ENCODE data around the gene FAM162A. TPM values are rescaled to one million over a fixed set of nuclear protein-coding genes. Genes with fewer than 3 reads are reported as not detected.
A peak's percentile ranks its signal among the peaks of the same experiment; 100 is the strongest.

The FAM162A gene
- total and polyA plus RNA-seq, 9 of the 15 experiments (the other 6 are each of a cell fraction or from before 2014, with no cell fraction given), result 37.5 to 211 (median 101) TPM

GRCh38 chr3:122414391-122414790 is 30.4 kb downstream of the FAM162A start (continued):
- TF ChIP-seq, protein P1, sequence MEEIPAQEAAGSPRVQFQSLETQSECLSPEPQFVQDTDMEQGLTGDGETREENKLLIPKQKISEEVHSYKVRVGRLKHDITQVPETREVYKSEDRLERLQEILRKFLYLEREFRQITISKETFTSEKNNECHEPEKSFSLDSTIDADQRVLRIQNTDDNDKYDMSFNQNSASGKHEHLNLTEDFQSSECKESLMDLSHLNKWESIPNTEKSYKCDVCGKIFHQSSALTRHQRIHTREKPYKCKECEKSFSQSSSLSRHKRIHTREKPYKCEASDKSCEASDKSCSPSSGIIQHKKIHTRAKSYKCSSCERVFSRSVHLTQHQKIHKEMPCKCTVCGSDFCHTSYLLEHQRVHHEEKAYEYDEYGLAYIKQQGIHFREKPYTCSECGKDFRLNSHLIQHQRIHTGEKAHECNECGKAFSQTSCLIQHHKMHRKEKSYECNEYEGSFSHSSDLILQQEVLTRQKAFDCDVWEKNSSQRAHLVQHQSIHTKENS (CRISPR knock-in tag; IDR thresholded peaks at IDR 0.05), result no peak
- TF ChIP-seq KAT8 (IDR thresholded peaks at IDR 0.05; ENCODE audit: low read depth), result no peak
- no peak for TF ChIP-seq ZBTB1 (CRISPR knock-in tag; IDR thresholded peaks at IDR 0.05; ENCODE audit: borderline replicate concordance, low read depth)
- no peak for TF ChIP-seq ZNF239 (CRISPR knock-in tag; IDR thresholded peaks at IDR 0.05)
- no peak for TF ChIP-seq CAMTA2 (CRISPR knock-in tag; conservative IDR thresholded peaks at IDR 0.05)
- TF ChIP-seq SRF (CRISPR knock-in tag; IDR thresholded peaks at IDR 0.05), result no peak
- TF ChIP-seq U2AF1 (optimal IDR thresholded peaks at IDR 0.05; ENCODE audit: low read depth, low read length), result no peak
- TF ChIP-seq ADNP (tag; IDR thresholded peaks at IDR 0.05), result no peak
- TF ChIP-seq ZFP36 (IDR thresholded peaks at IDR 0.05; ENCODE audit: low read depth, low read length, partially characterized antibody), result no peak
- no peak for TF ChIP-seq ZNF707 (CRISPR knock-in tag; conservative IDR thresholded peaks at IDR 0.05)

DNA sequence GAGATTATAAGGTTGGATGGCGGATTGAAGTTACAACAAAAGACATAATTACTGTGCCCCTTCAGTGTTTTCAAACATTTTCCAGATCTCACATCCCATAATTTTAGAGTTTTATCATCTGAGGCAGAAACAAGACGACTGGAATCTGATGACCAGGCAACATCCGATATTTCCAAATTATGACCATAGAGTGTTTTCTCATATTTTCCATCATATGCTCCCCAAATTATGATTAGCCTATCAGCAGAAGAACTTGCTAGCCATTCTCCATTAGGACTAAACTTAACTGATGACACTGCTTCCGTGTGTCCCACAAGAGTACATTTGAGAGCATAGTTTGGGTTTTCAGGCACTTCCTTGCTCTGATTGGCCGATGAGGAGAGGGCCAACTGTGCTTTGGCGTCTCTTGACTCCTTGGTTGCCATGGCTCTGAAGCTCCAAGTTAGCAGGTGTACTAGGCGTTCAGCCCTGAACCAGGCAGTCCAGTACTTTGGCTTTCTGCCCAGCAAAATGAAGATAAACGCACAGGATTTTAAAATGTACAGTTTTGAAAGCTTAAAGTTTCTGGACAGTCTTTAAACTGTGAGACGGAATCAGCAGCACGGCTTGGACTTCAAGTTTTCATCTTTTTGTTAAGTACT is 31.2 kb downstream of the FAM162A start:
- Histone ChIP-seq H3K4me1 (replicated peaks in 1 of 2; ENCODE audit: control insufficient read depth in 2 of 2, insufficient read depth in 2 of 2, low read length in 2 of 2) (peaks cover 0 to 4% of the 10 kb centered on the region in 2 experiments; a peak in 2 of 5 replicates), H3K27ac (ENCODE audit: extremely low read depth, low read depth, low read length) (peak overlapping the region; percentile 90), H3K4me2 (ENCODE audit: insufficient read depth, low read length) (peak overlapping the region; percentile 90), H3K36me3 (ENCODE audit: control insufficient read depth, insufficient read depth, low read length) (peaks cover 33% of the 10 kb centered on the region; the same call in 2 of the 3 replicates), H3K9me3 (replicated peaks; ENCODE audit: control insufficient read depth, insufficient read depth, low read depth, low read length) (no peaks in the 10 kb centered on the region), H3K9me1 (ENCODE audit: control insufficient read depth, insufficient read depth, low read length) (no peaks in the 10 kb centered on the region), H4K20me1 (replicated peaks; ENCODE audit: control insufficient read depth, insufficient read depth, low read length) (no peaks in the 10 kb centered on the region), H2AFZ (ENCODE audit: low read depth, low read length) (peak overlapping the region; percentile 76), H3K9ac (ENCODE audit: insufficient read depth in 1 of 2, low read depth in 2 of 2, low read length in 2 of 2) (peak overlapping the region; percentile 65 to 87; a peak in 3 of 4 replicates), H3K27me3 (ENCODE audit: control insufficient read depth in 2 of 2, insufficient read depth in 2 of 2, low read length in 2 of 2) (no peaks in the 10 kb centered on the region), H3K79me2 (ENCODE audit: control insufficient read depth, insufficient read depth, low read length) (peaks cover 45% of the 10 kb centered on the region), H3K4me3 (peak overlapping the region; percentile 60)
- intact Hi-C loops (cut with micrococcal nuclease) (no loop called here), in situ Hi-C loops (cut with MboI) (no loop called here)
- ChIA-PET CTCF (ENCODE audit: low intra/inter-chr PET ratio) (no interaction called here), POLR2A (interaction anchor here (0.6 to 1.4 kb wide), 4 partner anchors 7 to 268 kb away, joined by 3 read pairs; no protein-coding TSS in a partner anchor)
- DNase-seq (ENCODE audit: extremely low read depth in 1 of 4, low spot score in 3 of 4), result peak; percentile 43 to 67 (median 53)
- 7% methylated on average over 9 of the region's 10 CpGs for WGBS (ENCODE audit: insufficient coverage, low coverage, missing lambda C conversion rate)
- FAIRE-seq, result no peak
- peak; percentile 66 for ATAC-seq
- BruUV-seq (replicated peaks), result TSS peak; percentile 71
- TF ChIP-seq ZNF239 (CRISPR knock-in tag; IDR thresholded peaks at IDR 0.05) (no peak), ZNF764 (CRISPR knock-in tag; IDR thresholded peaks at IDR 0.05; ENCODE audit: low read depth) (no peak), MEIS2 (IDR thresholded peaks at IDR 0.05; ENCODE audit: partially characterized antibody) (no peak), GATAD2B (IDR thresholded peaks at IDR 0.05; ENCODE audit: borderline replicate concordance) (no peak), SMAD4 (CRISPR knock-in tag; conservative IDR thresholded peaks at IDR 0.05) (no peak), YY1 (IDR thresholded peaks at IDR 0.05; ENCODE audit: borderline replicate concordance in 1 of 3, control insufficient read depth in 1 of 3, extremely low read depth in 1 of 3, insufficient read depth in 3 of 3, insufficient read length in 1 of 3, insufficient replicate concordance in 2 of 3, low read depth in 1 of 3, low read length in 2 of 3) (no peak), TCF3 (CRISPR knock-in tag; IDR thresholded peaks at IDR 0.05) (no peak), ZSCAN32 (CRISPR knock-in tag; IDR thresholded peaks at IDR 0.05) (no peak), ATF1 (CRISPR knock-in tag; IDR thresholded peaks at IDR 0.05) (no peak), ATF1 (tag; IDR thresholded peaks at IDR 0.05) (no peak)
- TF ChIP-seq, protein P2, sequence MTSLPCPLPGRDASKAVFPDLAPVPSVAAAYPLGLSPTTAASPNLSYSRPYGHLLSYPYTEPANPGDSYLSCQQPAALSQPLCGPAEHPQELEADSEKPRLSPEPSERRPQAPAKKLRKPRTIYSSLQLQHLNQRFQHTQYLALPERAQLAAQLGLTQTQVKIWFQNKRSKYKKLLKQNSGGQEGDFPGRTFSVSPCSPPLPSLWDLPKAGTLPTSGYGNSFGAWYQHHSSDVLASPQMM (CRISPR knock-in tag; IDR thresholded peaks at IDR 0.05), result no peak

Data from K562 (cell line).